Urothelium cell line (cell line): Measurements from ENCODE around the gene CCDC141.
A peak's percentile ranks its signal among the peaks of the same experiment; 100 is the strongest.
"Not testable (repeated sequence)": the region's sequence is repeated elsewhere in the genome, so short reads cannot be mapped to it uniquely, and the experiment has no call there.

ENCODE experiments used
- DNase-seq: peaks from one replicate; pipeline ENCODE4 v3.0.0; 2011; ENCODE audit warnings: low spot score, mixed read lengths
- FAIRE-seq: peaks from 2 replicates; lab custom pipeline; 2011; peaks lifted over from hg19 to GRCh38; lab: Jason Lieb, UNC

CCDC141 gene

DNA sequence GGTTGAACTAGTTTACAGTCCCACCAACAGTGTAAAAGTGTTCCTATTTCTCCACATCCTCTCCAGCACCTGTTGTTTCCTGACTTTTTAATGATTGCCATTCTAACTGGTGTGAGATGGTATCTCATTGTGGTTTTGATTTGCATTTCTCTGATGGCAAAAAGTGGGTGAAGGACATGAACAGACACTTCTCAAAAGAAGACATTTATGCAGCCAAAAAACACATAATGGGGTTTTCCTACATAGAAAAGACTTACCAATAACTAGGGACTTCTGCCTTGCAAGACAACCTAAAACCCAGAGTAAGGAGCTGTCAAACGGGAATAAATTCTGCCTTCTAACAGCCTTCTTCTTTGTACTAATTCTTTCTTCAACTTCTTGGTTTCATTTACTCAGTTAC lies 4.3 kb downstream of the CCDC141 start:
- not testable (repeated sequence) for DNase-seq, FAIRE-seq

- DNase-seq (no peak), FAIRE-seq (no peak)
Measured at GRCh38 chr2:179044500-179044899, 5.4 kb downstream of the CCDC141 start.

- FAIRE-seq (no peak), DNase-seq (no peak)
Measured at GRCh38 chr2:179037807-179038206, 12.1 kb downstream of the CCDC141 start.

DNA sequence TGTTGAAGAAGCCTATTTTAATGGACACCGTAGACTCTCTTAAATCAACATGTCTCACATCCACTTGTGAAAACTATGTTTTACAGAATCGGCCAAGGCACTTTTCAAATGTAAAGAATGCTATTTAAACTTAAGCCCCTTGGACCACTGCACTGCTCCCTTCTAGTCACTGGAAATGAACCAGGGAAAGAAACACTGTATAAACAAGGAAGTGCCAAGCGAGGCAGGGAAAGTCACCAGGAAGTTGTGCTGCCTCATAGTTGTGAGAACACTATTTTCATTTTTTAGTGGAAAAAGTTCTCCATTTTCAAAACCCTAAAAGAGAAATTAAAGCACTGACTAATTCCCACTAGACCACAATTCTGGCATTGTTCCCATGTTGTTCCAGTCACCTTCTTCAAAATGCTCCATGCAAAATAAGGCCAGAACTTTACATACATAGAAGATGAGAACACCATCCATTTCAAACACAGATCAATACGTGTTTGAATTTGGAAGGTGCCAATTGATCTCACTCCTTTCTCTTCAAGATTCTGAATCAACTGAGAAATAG lies 13.5 kb downstream of the CCDC141 start:
- DNase-seq: no peak
- FAIRE-seq: no peak

- no peak for FAIRE-seq
- no peak for DNase-seq
Measured at GRCh38 chr2:179031731-179032408, 18.1 kb downstream of the CCDC141 start.

GRCh38 chr2:179024445-179024844 lies 25.5 kb downstream of the CCDC141 start:
- DNase-seq (no peak), FAIRE-seq (no peak)

- DNase-seq (no peak), FAIRE-seq (no peak)
Measured at GRCh38 chr2:179022685-179023084, 27.3 kb downstream of the CCDC141 start.

- DNase-seq (no peak), FAIRE-seq (no peak)
Measured at GRCh38 chr2:179021258-179021657, 28.7 kb downstream of the CCDC141 start.

- DNase-seq (peak; percentile 25), FAIRE-seq (no peak)
Measured at GRCh38 chr2:179020156-179020750, 29.7 kb downstream of the CCDC141 start.

GRCh38 chr2:179019260-179019659 lies 30.7 kb downstream of the CCDC141 start:
- DNase-seq (no peak), FAIRE-seq (no peak)

DNA sequence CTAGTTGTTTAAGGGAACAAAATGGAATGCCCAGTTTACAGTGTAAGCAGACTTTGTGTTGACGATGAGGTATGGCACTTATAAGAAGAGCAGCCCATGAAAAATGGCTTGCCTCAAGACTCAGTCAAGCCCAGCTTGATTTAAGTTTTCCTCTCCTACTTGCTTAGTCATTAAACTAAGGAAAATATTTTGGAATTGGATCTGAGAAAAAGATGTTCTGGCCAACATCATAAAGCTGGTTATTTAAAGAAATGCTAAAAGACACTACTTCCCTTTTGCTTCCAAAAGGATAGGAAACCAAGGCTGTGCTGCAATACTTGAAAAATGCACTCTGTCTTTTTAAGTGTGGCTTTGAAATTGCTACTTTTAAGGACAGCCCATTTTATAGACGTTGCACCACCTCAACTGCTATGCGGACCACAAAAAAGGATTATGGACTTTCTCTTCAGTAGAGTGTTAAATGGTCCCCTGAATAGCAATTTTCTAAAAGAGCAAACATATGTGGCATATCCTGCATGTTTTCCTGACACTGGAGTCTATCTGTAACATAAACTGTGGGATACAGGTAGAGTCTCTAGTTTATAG lies 32.1 kb downstream of the CCDC141 start:
- FAIRE-seq (no peak), DNase-seq (no peak)

DNA sequence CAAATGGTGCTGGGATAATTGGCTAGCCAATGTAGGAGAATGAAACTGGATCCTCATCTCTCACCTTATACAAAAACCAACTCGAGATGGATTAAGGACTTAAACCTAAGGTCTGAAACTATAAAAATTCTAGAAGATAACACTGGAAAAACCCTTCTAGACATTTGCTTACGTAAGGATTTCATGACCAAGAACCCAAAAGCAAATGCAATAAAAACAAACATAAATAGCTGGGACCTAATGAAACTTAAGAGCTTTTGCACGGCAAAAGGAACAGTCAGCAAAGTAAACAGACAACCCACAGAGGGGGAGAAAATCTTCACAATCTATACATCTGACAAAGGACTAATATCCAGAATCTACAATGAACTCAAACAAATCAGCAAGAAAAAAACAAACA lies 35.7 kb downstream of the CCDC141 start:
- FAIRE-seq, DNase-seq: not testable (repeated sequence)

DNA sequence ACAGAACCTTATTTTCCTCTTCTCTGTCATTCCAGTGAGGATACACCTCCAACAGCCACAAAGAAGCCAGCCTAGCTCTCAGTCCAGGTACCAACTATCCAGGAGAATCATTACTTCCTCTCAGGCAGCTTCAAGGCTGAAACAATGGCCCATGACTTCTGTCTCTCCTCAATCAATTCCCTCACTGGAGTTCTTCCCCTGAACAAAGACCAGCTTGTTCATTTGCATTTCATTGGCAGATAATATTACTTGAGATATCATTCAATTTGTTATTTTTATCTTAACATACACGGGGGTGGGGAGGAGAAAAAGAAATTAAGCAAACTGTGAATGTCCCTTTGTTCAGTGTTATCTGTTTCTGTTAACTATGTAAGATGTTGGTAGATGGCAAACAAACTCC lies 44.0 kb downstream of the CCDC141 start:
- no peak for FAIRE-seq
- DNase-seq: no peak

GRCh38 chr2:178999476-178999875 lies 50.5 kb downstream of the CCDC141 start:
- no peak for DNase-seq
- no peak for FAIRE-seq

GRCh38 chr2:178998539-178998938 lies 51.4 kb downstream of the CCDC141 start:
- DNase-seq (no peak), FAIRE-seq (no peak)

- DNase-seq (no peak), FAIRE-seq (no peak)
Measured at GRCh38 chr2:178997477-178997876, 52.5 kb downstream of the CCDC141 start.

DNA sequence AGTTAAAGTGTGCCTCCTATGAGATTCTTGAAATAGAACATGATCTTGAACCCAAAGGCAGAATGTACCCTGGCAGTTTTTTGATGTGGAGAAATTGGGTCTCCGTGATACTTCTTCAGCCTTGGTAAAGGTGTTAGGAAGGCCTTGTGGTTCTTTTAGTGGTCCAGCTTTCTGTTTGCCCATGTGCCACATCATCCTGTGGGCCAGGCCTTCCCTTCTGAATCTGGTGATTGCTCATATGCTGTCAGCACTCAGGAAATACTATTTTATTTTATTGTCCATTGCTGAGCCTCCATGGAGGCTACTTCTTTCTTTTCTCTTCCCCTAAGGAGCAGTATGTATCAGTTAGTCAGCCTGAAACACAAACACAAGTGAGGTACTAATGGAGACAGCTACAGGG lies 52.9 kb downstream of the CCDC141 start:
- DNase-seq (no peak), FAIRE-seq (no peak)

DNA sequence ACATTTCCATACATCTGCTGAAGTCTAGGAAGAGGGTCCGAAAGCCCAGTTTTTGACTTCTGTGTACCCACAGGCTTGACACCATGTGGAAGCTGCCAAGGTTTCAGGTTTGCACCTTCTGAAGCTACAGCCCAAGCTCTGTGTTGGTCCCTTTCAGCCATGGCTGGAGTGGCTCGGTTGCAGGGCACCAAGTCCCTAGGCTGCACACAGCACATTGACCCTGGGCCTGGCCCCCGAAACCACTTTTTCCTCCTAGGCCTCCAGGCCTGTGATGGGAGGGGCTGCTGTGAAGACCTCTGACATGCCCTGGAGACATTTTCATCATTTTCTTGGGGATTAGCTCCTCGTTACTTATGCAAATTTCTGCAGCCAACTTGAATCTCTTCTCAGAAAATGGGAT lies 55.7 kb downstream of the CCDC141 start:
- FAIRE-seq (no peak), DNase-seq (no peak)

GRCh38 chr2:178993788-178994187 lies 56.1 kb downstream of the CCDC141 start:
- DNase-seq (no peak), FAIRE-seq (no peak)

DNA sequence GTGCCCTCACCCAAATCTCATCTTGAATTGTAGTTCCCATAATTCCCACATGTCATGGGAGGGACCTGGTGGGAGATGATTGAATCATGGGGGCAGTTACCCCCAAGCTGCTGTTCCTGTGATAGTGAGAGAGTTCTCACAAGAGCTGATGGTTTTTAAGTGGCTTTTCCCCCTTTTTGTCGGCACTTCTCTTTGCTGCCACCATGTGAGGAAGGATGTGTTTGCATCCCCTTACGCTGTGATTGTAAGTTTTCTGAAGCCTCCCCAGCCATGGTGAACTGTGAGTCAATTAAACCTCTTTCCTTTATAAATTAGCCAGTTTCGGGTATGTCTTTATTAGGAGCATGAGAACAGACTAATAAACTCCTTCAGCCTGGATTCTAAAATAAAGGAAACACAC lies 57.2 kb downstream of the CCDC141 start:
- FAIRE-seq, DNase-seq: not testable (repeated sequence)

DNA sequence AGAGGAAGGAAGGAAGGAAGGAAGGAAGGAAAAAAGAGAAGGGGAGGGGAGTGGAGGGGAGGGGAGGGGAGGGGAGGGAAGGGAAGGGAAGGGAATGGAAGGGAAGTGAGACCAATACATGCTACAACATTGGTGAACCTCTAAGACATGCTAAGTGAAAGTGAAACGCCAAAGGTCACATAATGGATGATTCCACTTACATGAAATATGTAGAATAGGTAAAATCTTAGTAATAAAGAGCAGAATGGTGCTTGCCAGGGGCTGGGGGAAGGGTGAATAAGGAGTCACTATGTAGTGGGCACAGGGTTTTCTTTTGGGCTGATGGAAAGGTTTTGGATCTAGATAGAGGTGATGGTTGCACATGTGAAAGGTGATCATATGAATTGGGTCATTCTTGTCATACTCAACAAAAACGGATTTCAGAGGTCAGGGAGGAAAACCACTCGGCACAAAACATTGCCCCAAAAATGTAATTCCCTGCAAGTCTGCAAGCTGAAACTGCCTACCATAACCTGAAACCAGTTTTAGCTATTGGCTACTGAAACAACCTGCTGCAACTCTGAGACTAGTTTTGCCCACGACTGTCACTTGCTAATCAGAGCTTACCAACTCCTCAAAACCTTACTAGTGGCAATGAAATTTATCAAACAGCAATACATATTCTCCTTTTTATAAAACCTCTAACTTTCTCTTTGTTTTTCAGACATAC lies 59.2 kb downstream of the CCDC141 start:
- FAIRE-seq: no peak
- no peak for DNase-seq
